GM08714 (cell line): ENCODE data around the gene ENO3.

Experiments
- H3K4me3 ChIP-seq: fragments of 200-500 bp; sonication (Bioruptor generic); 2 replicates; pipeline ENCODE4 v1.5.1; 2014; ENCODE audit warnings: mild to moderate bottlenecking, low read length, inconsistent platforms
- ZNF274 ChIP-seq: IDR thresholded peaks from 2 replicates; pipeline ENCODE4 v1.6.1; 2012; ENCODE audit warnings: mild to moderate bottlenecking, low read depth, low read length

The ENO3 gene

DNA sequence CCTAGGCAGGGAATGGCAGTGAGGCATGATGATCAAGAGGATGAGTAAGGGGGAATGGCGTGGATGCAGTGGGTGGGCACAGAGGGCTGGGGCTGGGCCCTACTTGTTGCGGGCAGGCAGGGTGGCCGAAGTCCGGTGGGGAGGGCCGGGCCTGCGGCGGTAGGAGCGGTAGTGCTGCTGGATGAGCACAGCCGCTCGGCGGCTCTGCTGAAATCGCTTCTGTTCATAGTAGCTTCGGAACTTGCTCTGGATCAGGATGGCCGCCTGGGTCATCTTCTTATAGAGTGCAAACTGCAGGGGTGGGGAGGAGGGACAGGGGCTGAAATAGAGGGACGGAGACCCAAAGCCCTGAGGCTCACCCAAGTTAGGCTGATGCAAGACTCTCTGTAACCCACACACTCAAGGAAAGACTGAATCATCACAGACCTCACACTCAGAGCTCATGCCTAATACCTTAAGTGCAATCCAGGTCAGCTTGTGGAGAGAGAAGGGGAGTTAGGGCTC lies 18.2 kb downstream of the ENO3 start:
- no peak for TF ChIP-seq ZNF274
- no peak overlapping the region; the same call in 1 of the 2 replicates for H3K4me3 ChIP-seq

DNA sequence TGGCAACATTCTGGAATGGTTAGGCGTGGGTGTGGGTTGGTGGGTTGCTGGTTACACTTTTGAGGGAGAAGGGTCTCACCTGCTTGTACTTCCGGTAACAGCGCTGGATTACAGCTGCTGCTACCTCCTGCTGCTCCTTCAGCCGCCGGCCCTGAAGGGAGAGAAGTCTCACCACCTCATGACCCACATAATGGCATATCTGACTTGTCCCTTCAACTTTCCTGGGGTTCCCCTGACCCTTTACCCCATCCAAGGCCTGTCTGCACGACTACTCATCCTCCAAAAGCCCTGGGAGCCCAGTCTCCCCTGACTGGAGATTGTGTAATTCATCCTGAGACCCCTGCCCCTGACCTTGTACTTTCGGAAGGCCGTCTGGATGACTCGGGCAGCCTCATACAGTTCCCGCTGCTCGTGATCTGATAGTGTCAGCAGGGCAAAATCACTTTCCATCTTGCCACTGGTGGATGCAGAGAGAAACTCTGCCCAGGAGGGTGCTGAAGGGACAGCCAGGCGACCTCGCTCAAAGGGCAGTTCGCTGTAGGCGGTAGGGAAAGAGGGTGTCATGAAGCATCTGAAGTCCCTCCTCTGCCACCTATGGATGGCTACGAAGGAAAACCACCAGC lies 18.7 kb downstream of the ENO3 start:
- H3K4me3 ChIP-seq, result no peak overlapping the region
- TF ChIP-seq ZNF274, result no peak

DNA sequence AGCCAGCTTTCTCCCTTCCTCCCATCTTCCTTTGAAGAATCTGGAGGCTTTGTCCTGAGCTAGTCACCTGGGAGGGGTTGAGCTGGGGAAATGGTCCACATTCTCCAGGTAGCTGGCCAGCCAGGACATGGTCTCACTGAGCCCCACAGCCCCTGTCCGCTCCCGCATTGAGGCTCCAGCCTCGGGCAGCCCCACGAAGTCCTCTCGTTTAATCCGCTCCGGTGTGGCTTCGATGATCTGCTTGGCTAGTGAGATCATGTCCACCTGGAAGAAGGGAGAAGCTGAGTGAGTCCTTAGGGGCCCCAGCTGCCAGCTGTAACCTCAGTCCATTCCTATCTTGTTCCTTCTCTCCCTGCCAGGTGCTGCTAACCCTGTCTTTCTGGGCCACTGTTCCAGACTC lies 19.4 kb downstream of the ENO3 start:
- TF ChIP-seq ZNF274, result no peak
- no peak overlapping the region for H3K4me3 ChIP-seq

DNA sequence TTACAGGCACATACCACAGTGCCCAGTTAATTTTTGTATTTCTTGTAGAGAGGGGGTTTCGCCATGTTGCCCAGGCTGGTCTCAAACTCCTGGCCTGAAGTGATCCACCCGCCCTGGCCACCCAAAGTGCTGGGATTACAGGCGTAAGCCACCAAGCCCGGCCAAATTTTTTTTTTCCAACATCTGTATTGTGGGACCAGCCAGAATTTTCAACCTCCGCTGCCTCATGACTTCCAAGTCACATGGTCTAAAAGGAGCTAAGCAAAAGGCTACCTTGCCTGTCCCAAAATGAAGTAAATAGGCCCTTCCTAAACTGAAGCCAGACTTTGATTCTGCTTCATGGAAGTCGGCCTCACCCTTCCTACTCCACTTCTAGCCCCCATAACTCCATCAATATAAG lies 20.9 kb downstream of the ENO3 start:
- no peak for TF ChIP-seq ZNF274
- H3K4me3 ChIP-seq, result no peak overlapping the region

DNA sequence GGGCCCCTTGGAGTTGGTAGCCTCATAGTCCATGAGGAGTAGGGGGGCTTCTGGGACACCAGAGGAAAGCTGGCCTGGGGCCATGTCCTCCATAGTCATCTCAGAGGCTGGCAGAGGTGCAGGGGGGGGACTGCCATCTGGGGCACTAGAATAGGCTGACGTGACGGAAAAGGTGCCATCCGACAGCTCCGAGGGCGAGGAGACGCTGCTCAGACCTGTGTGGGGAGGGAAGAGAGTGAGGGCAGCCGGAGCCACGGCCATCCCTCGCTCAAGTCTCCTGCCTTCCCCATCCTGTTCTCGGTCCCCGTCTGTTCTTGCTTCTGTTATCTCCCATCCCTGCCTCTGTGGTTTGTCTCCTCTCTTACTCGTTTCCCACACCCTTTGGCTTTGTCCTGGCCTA lies 21.4 kb downstream of the ENO3 start:
- H3K4me3 ChIP-seq, result no peak overlapping the region
- TF ChIP-seq ZNF274, result no peak

DNA sequence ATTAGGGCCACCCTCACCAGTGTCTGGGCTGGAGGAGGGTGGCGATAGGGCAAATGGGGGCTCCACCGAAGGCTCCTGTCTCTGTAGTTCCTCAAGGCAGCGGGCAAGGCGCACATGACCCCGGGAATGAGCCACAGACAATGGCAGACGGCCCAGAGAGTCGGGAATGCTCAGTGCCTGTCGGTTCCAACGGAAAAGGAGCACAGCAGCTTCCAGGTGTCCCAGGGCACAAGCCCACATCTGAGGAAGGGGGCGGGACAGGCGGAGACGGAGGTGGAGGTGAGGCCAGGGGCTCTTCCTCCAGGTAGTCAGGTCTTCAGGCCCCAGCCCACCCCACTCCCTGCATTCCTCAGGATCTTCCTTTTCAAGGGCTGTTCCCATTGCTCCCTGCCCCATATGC lies 21.8 kb downstream of the ENO3 start:
- no peak overlapping the region for H3K4me3 ChIP-seq
- no peak for TF ChIP-seq ZNF274

DNA sequence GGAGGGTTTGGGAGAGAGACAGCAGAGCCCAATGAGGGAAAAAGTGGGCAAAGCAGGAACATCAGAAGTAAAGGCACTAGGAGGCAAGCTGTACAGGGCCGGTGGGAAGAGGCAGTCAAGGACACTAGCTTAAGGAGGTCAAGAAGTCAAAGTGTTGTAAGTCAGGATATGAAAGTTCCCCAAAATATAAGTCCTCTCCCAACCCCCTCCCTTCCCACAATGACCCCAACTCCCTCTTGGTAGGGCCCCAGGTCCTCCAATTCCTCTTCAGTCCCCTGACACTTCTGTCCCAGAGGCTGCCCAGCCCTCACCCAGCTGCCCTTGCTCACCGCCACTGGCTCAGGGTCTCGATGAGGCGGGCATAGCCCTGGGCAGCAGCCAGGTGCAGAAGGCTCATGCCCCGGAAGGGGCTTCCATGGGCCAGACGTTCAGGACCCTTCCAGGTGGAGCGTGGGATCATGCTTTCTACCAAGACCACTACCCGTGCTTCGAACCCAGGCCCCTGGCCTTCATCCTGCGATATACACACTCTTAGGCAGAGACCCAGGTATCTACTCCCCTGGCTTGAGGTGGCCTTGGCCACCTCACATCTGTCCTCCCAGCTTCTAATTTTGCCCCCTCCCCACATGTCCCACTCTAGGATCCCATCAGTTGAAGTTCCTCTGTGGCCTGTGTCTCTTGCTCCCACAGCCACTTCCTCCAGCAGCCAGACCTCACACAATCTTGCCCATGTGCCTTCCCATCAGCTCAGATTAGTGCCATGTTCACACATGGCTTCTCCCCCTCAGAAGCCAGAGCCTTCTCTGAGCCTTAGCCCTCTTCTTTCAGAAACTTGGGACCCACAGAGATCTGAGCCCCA lies 22.6 kb downstream of the ENO3 start:
- H3K4me3 ChIP-seq, result no peak overlapping the region
- TF ChIP-seq ZNF274, result no peak

DNA sequence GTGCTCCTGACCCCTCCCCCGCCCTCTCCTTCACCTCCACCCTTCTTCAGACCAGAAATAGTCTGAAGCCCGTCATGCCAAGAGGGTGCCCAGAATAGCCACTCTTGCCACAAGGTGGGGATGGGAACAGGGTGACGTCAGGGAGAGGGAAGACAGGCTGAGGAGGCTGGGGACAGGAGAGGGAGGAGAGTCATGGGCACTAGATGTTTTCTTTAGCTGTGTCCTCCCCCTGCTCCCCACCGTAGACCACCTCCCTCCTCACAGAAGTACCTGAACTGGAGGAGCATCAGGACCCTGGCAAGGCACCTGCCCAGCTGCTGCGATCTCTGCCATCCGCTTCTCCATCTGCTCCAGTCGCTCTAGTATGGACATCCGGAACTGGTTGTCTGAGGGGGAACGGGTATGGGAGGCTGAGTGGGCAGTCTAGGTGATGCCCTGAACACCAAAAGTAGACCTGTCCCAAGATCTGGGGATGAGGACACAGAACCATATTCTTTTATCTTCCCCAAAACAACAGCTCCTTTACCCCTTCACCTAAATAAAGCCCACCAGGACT lies 23.3 kb downstream of the ENO3 start:
- no peak overlapping the region for H3K4me3 ChIP-seq
- TF ChIP-seq ZNF274, result no peak

DNA sequence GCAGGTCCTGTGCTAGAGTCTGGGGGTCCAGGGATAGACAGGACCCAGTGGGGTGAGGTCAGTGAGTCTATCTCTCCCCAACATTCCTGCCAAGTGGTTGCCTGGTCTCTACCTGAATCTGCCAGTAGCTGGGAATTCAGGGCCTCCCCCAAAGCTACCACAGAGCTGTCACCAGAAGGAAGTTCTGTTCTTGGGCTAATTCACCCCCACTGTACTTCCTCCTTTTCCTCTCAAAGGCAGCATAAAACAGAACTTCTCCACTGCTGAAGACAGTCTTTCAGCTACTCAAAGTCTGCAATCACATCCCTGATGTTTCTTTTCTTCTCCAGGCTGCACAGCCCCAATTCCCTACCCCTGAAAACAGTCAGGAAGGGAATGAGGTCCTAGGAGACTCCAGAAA lies 27.8 kb downstream of the ENO3 start:
- TF ChIP-seq ZNF274, result no peak
- H3K4me3 ChIP-seq, result no peak overlapping the region

DNA sequence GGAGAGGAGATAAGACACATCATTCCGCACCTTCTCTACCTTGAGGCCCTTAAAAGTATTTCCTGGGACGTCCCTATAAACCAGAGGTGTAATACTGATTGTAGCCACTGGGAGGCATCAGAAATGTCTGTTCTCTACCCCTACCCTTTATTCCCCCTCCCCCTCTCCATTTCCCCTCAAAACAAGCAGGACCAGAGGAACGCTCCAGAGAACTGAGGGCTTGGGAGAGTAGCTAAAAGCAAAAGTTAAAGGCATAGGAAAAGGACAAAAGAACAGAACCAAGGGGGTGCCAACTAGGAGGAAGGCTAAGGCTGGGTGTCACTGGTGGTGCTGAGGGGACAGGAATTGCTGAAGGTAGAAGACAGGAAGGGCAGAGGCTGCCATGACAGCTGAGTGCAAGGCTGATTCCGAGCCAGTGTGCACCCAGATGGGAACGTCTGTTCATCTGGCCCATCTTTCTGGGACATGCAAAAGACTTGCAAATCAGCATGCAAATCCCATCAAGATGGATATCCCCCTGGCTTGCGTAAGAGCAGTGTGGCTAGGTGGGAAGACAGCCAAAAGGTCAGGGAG lies 29.8 kb downstream of the ENO3 start:
- H3K4me3 ChIP-seq, result no peak overlapping the region
- no peak for TF ChIP-seq ZNF274

DNA sequence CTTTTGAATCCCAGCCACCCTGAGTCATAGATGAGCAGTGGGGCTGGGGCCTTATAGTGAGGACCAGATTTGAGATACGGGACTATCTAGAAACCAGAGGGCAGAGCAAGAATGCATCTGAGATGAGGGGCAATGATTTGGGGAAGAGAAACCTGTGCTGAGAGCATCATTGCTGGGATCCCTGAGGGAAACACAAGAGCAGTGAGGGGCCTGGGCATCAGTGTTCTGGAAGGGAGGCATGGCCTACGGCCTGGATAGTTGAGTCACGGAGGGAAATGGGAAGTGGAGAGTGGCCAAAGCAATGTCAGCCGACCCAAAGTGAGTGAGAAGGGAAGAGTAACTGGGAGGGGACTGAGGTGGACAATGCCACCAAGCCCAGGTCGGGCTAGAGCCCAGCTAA lies 31.4 kb downstream of the ENO3 start:
- no peak for TF ChIP-seq ZNF274
- no peak overlapping the region for H3K4me3 ChIP-seq

DNA sequence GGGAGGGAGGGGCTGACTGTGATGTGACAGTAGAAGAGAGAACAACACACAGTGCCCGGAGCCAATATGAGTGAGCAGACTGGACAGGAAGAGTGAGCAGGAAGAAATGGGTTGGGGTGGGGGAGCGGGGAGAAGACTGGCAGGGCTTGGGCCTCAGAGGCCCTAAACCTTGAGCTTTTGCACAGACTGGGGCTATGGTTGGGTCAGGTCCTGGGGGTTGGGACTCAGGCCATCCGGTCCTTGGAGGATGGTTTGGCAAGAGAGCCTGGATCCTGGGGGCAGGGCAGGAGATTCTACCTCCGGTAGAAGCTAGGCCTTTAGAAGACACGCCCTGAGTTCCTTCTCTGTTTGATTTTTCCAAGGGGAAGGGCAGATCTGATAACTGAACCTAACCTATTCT lies 35.5 kb downstream of the ENO3 start:
- TF ChIP-seq ZNF274, result no peak
- peak overlapping the region; percentile 75; the same call in 1 of the 2 replicates for H3K4me3 ChIP-seq

DNA sequence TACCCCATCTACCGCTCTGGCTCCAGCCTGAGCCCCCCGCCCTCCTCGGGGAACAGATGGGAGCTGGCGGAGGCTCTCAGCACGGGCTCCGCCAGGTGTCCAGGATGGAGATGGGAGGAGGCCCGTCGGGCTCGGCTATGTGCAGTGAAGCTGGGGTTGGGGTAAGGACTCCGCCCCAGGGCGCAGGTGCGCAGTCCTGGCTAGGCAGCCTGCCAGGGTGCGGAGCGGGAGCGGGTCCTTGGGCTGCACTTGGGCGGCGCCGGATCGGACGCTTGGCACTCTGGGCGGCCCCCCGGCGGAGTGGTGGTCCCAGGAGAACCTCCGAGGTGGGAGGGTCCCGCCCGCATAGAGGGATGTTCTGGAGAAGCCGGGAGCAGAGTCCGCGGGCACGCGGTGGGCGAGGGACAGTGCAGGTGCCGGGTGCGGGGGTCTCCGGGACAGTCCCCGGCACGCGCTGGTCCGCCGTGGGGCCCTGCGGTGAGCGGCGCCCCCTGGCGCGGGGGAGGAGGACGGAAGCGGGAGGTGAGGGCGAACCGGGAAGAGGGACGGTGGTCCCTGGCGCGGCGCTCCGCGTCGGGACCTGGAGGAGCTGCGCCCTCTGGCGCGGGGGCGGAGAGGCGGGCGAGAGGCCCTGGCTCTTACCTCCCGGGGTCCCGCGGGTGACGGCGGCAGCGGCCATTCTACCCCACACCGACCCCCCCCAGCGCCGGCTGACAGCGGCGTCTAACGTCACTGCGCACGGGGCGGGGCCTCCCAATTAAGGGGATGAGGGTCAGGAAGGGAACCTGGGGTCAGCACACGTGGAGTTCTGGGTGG lies 36.2 kb downstream of the ENO3 start, which contains the start of gene CAMTA2:
Gene CAMTA2, minus strand, starts transcription at position 725 of the 816 bp plus-strand sequence. CDS start 1,453 bp downstream, outside the sequence.
- H3K4me3 ChIP-seq, result peak within 1 kb of the TSS; percentile 75
- TF ChIP-seq ZNF274, result no peak
